Mammary epithelial cell (primary cell): ENCODE results near the gene GOLGA2.

Experiments
- EZH2 ChIP-seq: IDR thresholded peaks from 2 replicates; pipeline ENCODE4 v1.6.1; 2012; ENCODE audit warnings: low read length, inconsistent platforms, borderline replicate concordance
- TF ChIP-seq, protein P1 (sequence below), 2 donors: IDR thresholded peaks in 1 of 2; conservative IDR thresholded peaks in 1 of 2; 2 replicates each; pipeline ENCODE4 v1.5.1; 2011 to 2012; ENCODE audit warnings: inconsistent platforms in 2 of 2, low read length in 2 of 2, mild to moderate bottlenecking in 2 of 2, control low read depth in 1 of 2, low read depth in 1 of 2; ENCODE audit not compliant: insufficient read depth in 1 of 2; ENCODE audit errors: extremely low read depth in 1 of 2

GRCh38 chr9:128304971-128305288 is 29.1 kb upstream of the GOLGA2 start:
- TF ChIP-seq, protein P1, sequence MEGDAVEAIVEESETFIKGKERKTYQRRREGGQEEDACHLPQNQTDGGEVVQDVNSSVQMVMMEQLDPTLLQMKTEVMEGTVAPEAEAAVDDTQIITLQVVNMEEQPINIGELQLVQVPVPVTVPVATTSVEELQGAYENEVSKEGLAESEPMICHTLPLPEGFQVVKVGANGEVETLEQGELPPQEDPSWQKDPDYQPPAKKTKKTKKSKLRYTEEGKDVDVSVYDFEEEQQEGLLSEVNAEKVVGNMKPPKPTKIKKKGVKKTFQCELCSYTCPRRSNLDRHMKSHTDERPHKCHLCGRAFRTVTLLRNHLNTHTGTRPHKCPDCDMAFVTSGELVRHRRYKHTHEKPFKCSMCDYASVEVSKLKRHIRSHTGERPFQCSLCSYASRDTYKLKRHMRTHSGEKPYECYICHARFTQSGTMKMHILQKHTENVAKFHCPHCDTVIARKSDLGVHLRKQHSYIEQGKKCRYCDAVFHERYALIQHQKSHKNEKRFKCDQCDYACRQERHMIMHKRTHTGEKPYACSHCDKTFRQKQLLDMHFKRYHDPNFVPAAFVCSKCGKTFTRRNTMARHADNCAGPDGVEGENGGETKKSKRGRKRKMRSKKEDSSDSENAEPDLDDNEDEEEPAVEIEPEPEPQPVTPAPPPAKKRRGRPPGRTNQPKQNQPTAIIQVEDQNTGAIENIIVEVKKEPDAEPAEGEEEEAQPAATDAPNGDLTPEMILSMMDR (conservative IDR thresholded peaks at IDR 0.05 in 1 of 2, IDR thresholded peaks at IDR 0.05 in 1 of 2; ENCODE audit: extremely low read depth in 1 of 2, insufficient read depth in 1 of 2, low read depth in 1 of 2, low read length in 2 of 2): no peak
- TF ChIP-seq EZH2: no peak
